ENCODE data around the gene MRPL44.
A peak's percentile ranks its signal among the peaks of the same experiment; 100 is the strongest.
"Not testable (repeated sequence)": the region's sequence is repeated elsewhere in the genome, so short reads cannot be mapped to it uniquely, and the experiment has no call there.

The MRPL44 gene

GRCh38 chr2:223929571-223930102, 27.6 kb upstream of the MRPL44 start:
- Mint-ChIP-seq H3K4me1 (ENCODE audit: low read depth) (peaks cover 57% of the 10 kb centered on the region), H3K36me3 (ENCODE audit: low read depth) (no peaks in the 10 kb centered on the region)

GRCh38 chr2:223930103-223930976, 26.9 kb upstream of the MRPL44 start:
- Mint-ChIP-seq H3K27ac (peak overlapping the region; percentile 45), H3K4me3 (no peak overlapping the region), H3K27me3 (no peaks in the 10 kb centered on the region), H3K36me3 (ENCODE audit: low read depth) (no peaks in the 10 kb centered on the region), H3K4me1 (ENCODE audit: low read depth) (peaks cover 64% of the 10 kb centered on the region), H3K9me3 (no peaks in the 10 kb centered on the region)
- intact Hi-C loops (cut with micrococcal nuclease), result no loop called here

More at GRCh38 chr2:223929571-223930102, 27.6 kb upstream of the MRPL44 start:
- Mint-ChIP-seq H3K27me3 (no peaks in the 10 kb centered on the region), H3K4me3 (no peak overlapping the region), H3K9me3 (no peaks in the 10 kb centered on the region), H3K27ac (no peak overlapping the region)
- intact Hi-C loops (cut with micrococcal nuclease), result no loop called here

GRCh38 chr2:223932816-223933800, 24.2 kb upstream of the MRPL44 start:
- H3K9me3 Mint-ChIP-seq, result no peaks in the 10 kb centered on the region
- peaks cover 71% of the 10 kb centered on the region for H3K4me1 Mint-ChIP-seq (ENCODE audit: low read depth)
- no peak overlapping the region for H3K27ac Mint-ChIP-seq
- H3K36me3 Mint-ChIP-seq (ENCODE audit: low read depth), result no peaks in the 10 kb centered on the region
- intact Hi-C loops (cut with micrococcal nuclease), result no loop called here
- no peaks in the 10 kb centered on the region for H3K27me3 Mint-ChIP-seq
- no peak overlapping the region for H3K4me3 Mint-ChIP-seq

GRCh38 chr2:223934870-223935269, 22.4 kb upstream of the MRPL44 start:
- Mint-ChIP-seq H3K4me1 (ENCODE audit: low read depth) (peaks cover 54% of the 10 kb centered on the region), H3K4me3 (no peak overlapping the region), H3K9me3 (peaks cover 10% of the 10 kb centered on the region), H3K27ac (no peak overlapping the region), H3K36me3 (ENCODE audit: low read depth) (peaks cover 10% of the 10 kb centered on the region), H3K27me3 (no peaks in the 10 kb centered on the region)
- intact Hi-C loops (cut with micrococcal nuclease), result no loop called here

- Mint-ChIP-seq H3K36me3 (ENCODE audit: low read depth) (peaks cover 16% of the 10 kb centered on the region), H3K4me1 (ENCODE audit: low read depth) (peaks cover 47% of the 10 kb centered on the region), H3K27me3 (no peaks in the 10 kb centered on the region), H3K9me3 (peaks cover 10% of the 10 kb centered on the region), H3K4me3 (no peak overlapping the region), H3K27ac (peak overlapping the region; percentile 6)
- intact Hi-C loops (cut with micrococcal nuclease), result no loop called here
Observed at GRCh38 chr2:223935459-223936125, 21.7 kb upstream of the MRPL44 start.

GRCh38 chr2:223936862-223937326, 20.4 kb upstream of the MRPL44 start:
- H3K9me3 Mint-ChIP-seq, result peaks cover 10% of the 10 kb centered on the region
- intact Hi-C loops (cut with micrococcal nuclease), result no loop called here
- no peak overlapping the region for H3K4me3 Mint-ChIP-seq
- H3K27me3 Mint-ChIP-seq, result no peaks in the 10 kb centered on the region
- H3K36me3 Mint-ChIP-seq (ENCODE audit: low read depth), result peaks cover 25% of the 10 kb centered on the region
- H3K27ac Mint-ChIP-seq, result no peak overlapping the region
- peaks cover 53% of the 10 kb centered on the region for H3K4me1 Mint-ChIP-seq (ENCODE audit: low read depth)

- intact Hi-C loops (cut with micrococcal nuclease), result no loop called here
- H3K4me3 Mint-ChIP-seq, result no peak overlapping the region
- H3K4me1 Mint-ChIP-seq (ENCODE audit: low read depth), result peaks cover 56% of the 10 kb centered on the region
- no peaks in the 10 kb centered on the region for H3K27me3 Mint-ChIP-seq
- peaks cover 28% of the 10 kb centered on the region for H3K36me3 Mint-ChIP-seq (ENCODE audit: low read depth)
- peaks cover 10% of the 10 kb centered on the region for H3K9me3 Mint-ChIP-seq
- H3K27ac Mint-ChIP-seq, result no peak overlapping the region
Observed at GRCh38 chr2:223937535-223937934, 19.7 kb upstream of the MRPL44 start.

- Mint-ChIP-seq H3K27ac (peak overlapping the region; percentile 43), H3K36me3 (ENCODE audit: low read depth) (peaks cover 41% of the 10 kb centered on the region), H3K9me3 (peaks cover 10% of the 10 kb centered on the region), H3K4me1 (ENCODE audit: low read depth) (peaks cover 51% of the 10 kb centered on the region)
- H3K4me3 Mint-ChIP-seq; H3K27me3 Mint-ChIP-seq; intact Hi-C loops (cut with micrococcal nuclease): not testable (repeated sequence)
Observed at GRCh38 chr2:223939438-223939837, 17.8 kb upstream of the MRPL44 start.

- Mint-ChIP-seq H3K9me3 (peaks cover 10% of the 10 kb centered on the region), H3K27me3 (no peaks in the 10 kb centered on the region), H3K4me1 (ENCODE audit: low read depth) (peaks cover 28% of the 10 kb centered on the region), H3K4me3 (no peak overlapping the region), H3K27ac (no peak overlapping the region), H3K36me3 (ENCODE audit: low read depth) (peaks cover 50% of the 10 kb centered on the region)
- intact Hi-C loops (cut with micrococcal nuclease), result no loop called here
Observed at GRCh38 chr2:223941579-223942277, 15.5 kb upstream of the MRPL44 start.

GRCh38 chr2:223943135-223943534, 14.1 kb upstream of the MRPL44 start:
- peak overlapping the region; percentile 99 for H3K4me3 Mint-ChIP-seq
- peaks cover 10% of the 10 kb centered on the region for H3K9me3 Mint-ChIP-seq
- intact Hi-C loops (cut with micrococcal nuclease), result no loop called here
- H3K27me3 Mint-ChIP-seq, result no peaks in the 10 kb centered on the region
- H3K4me1 Mint-ChIP-seq (ENCODE audit: low read depth), result peaks cover 19% of the 10 kb centered on the region
- peaks cover 50% of the 10 kb centered on the region for H3K36me3 Mint-ChIP-seq (ENCODE audit: low read depth)
- H3K27ac Mint-ChIP-seq, result peak overlapping the region; percentile 99

GRCh38 chr2:223943561-223944008, 13.7 kb upstream of the MRPL44 start:
- intact Hi-C loops (cut with micrococcal nuclease), result no loop called here
- H3K27ac Mint-ChIP-seq, result peak overlapping the region; percentile 99
- H3K4me3 Mint-ChIP-seq, result peak overlapping the region; percentile 99
- no peaks in the 10 kb centered on the region for H3K27me3 Mint-ChIP-seq
- H3K9me3 Mint-ChIP-seq, result peaks cover 10% of the 10 kb centered on the region
- H3K36me3 Mint-ChIP-seq (ENCODE audit: low read depth), result peaks cover 50% of the 10 kb centered on the region
- peaks cover 19% of the 10 kb centered on the region for H3K4me1 Mint-ChIP-seq (ENCODE audit: low read depth)

GRCh38 chr2:223944166-223944702, 13.0 kb upstream of the MRPL44 start:
- Mint-ChIP-seq H3K4me1 (ENCODE audit: low read depth) (peaks cover 19% of the 10 kb centered on the region), H3K36me3 (ENCODE audit: low read depth) (peaks cover 46% of the 10 kb centered on the region), H3K4me3 (peak overlapping the region; percentile 99), H3K27me3 (no peaks in the 10 kb centered on the region), H3K27ac (peak overlapping the region; percentile 99), H3K9me3 (peaks cover 7% of the 10 kb centered on the region)
- intact Hi-C loops (cut with micrococcal nuclease), result no loop called here

Measured in dendritic cell treated with granulocyte-macrophage colony-stimulating factor and Interleukin-4, amounts not matched to agents 40 ng/mL and 50 ng/mL, for 4 days (primary cell).